Measurements from ENCODE around the gene LIN7A. TPM values are rescaled to one million over a fixed set of nuclear protein-coding genes. Genes with fewer than 3 reads are reported as not detected.

Gene LIN7A
- total and polyA plus RNA-seq, 2 of the 4 experiments (the other 2 are of a cell fraction) = 10.8 to 24.7 TPM

DNA sequence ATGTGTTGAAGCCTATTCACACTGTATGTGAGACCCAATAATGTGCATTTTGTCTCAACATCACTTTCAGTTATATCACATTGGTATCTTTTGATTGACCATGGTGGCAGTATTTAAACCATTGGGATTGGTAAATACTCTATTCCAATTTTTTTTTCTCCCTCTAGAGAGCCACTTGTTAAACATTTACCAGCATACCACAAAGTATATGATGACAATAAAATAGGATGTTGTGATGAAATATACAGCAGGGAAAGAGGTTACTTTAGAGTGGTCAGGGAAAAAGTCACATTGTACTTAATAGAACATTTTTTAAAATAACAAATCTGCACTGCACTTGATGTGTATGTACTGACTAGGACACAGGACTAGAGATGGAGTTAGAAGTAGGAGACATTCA is 5.6 kb upstream of the LIN7A start:
- ATAC-seq (ENCODE audit: low read depth) (no peak), DNase-seq (no peak)
- Histone ChIP-seq H2BK15ac (ENCODE audit: low read depth, low read length) (no peak overlapping the region), H2AK5ac (ENCODE audit: low read depth, low read length) (no peak overlapping the region), H4K91ac (ENCODE audit: insufficient read depth, low read depth, low read length) (no peak overlapping the region), H2BK20ac (ENCODE audit: low read depth, low read length) (no peak overlapping the region), H3K4me1 (ENCODE audit: control insufficient read depth, insufficient read depth, low read length) (no peaks in the 10 kb centered on the region), H3K9me1 (ENCODE audit: insufficient read depth, low read length) (no peaks in the 10 kb centered on the region), H4K8ac (ENCODE audit: low read depth in 2 of 2, low read length in 2 of 2) (no peak overlapping the region), H2BK5ac (ENCODE audit: low read depth, low read length, poor library complexity, severe bottlenecking) (no peak overlapping the region), H3K36me3 (ENCODE audit: control insufficient read depth, insufficient read depth, low read length) (no peaks in the 10 kb centered on the region), H3K4me3 (ENCODE audit: insufficient read depth, low read depth, low read length) (no peak overlapping the region), H3K9me3 (ENCODE audit: control insufficient read depth, insufficient read depth, low read length) (no peaks in the 10 kb centered on the region), H3K4ac (ENCODE audit: low read depth, low read length) (no peak overlapping the region), H4K20me1 (ENCODE audit: insufficient read depth, low read length) (no peaks in the 10 kb centered on the region), H3K56ac (ENCODE audit: extremely low read depth, insufficient read depth, low read length) (no peak overlapping the region), H3K9ac (ENCODE audit: low read depth, low read length) (no peak overlapping the region), H3K23ac (ENCODE audit: low read depth, low read length) (no peak overlapping the region), H4K5ac (ENCODE audit: low read depth, low read length) (no peak overlapping the region), H2BK120ac (ENCODE audit: low read depth, low read length) (no peak overlapping the region), H3K27ac (ENCODE audit: insufficient read depth, low read length) (no peak overlapping the region), H2AK9ac (replicated peaks; ENCODE audit: low read depth, low read length, poor library complexity) (no peak overlapping the region), H3K14ac (replicated peaks; ENCODE audit: low read depth, low read length) (no peak overlapping the region), H3K27me3 (ENCODE audit: control insufficient read depth, insufficient read depth, low read length) (no peaks in the 10 kb centered on the region), H3K18ac (ENCODE audit: low read depth, low read length) (no peak overlapping the region), H2AFZ (replicated peaks; ENCODE audit: low read length, poor library complexity) (no peak overlapping the region), H3K4me2 (ENCODE audit: low read depth, low read length) (no peak overlapping the region), H3K79me1 (ENCODE audit: low read depth in 1 of 2, low read length in 2 of 2) (no peaks in the 10 kb centered on the region)
- dilution Hi-C loops (cut with HindIII; ENCODE audit: low sequenced_read_pairs, unreplicated experiment) = no loop called here
- POLR2A ChIA-PET (ENCODE audit: unreplicated experiment) = no interaction called here
- BruUV-seq (replicated peaks) = no TSS peak
- CTCF ChIA-PET = interaction anchor here (1.0 kb wide), 1 partner anchor 106 kb away, joined by 3 read pairs; no protein-coding TSS in a partner anchor
- in situ Hi-C loops (cut with MboI; ENCODE audit: low sequenced_read_pairs) = loop anchor here (10.0 to 25.0 kb wide), 4 partner anchors 331 to 1531 kb away; no protein-coding TSS in a partner anchor
- no peak for TF ChIP-seq SMC3 (IDR thresholded peaks at IDR 0.05; ENCODE audit: low read depth, low read length)
- TF ChIP-seq BHLHE40 (IDR thresholded peaks at IDR 0.05; ENCODE audit: low read depth, low read length) = no peak
- TF ChIP-seq RAD21 (IDR thresholded peaks at IDR 0.05; ENCODE audit: low read length) = no peak
- no peak for TF ChIP-seq RCOR1 (IDR thresholded peaks at IDR 0.05; ENCODE audit: insufficient replicate concordance, low read length)
- TF ChIP-seq MXI1 (IDR thresholded peaks at IDR 0.05; ENCODE audit: borderline replicate concordance, low read depth, low read length) = no peak
- intact Hi-C loops (cut with micrococcal nuclease) = loop anchor here (5.0 kb wide), 1 partner anchor 746 kb away; no protein-coding TSS in a partner anchor

Measured in IMR-90 (cell line).